ENCODE measurements around the gene LCN15.

LCN15 gene

GRCh38 chr9:136754059-136754572, 10.2 kb downstream of the LCN15 start:
- no peak for DNase-seq

GRCh38 chr9:136753371-136754058, 10.8 kb downstream of the LCN15 start:
- DNase-seq: no peak

GRCh38 chr9:136751814-136752213, 12.5 kb downstream of the LCN15 start:
- DNase-seq: no peak

- no peak for DNase-seq
Observed at GRCh38 chr9:136751244-136751643, 13.1 kb downstream of the LCN15 start.

- no peak for DNase-seq
Observed at GRCh38 chr9:136750526-136750925, 13.8 kb downstream of the LCN15 start.

GRCh38 chr9:136748666-136749611, 15.4 kb downstream of the LCN15 start:
- no peak for DNase-seq

- no peak for DNase-seq
Observed at GRCh38 chr9:136748201-136748600, 16.1 kb downstream of the LCN15 start, which contains the start of gene LCN6. Gene LCN6 (minus strand): TSS chr9:136748525. CDS start chr9:136748483, 42 bp downstream.

GRCh38 chr9:136747161-136748060, 16.9 kb downstream of the LCN15 start:
- no peak for DNase-seq

GRCh38 chr9:136746621-136747020, 17.7 kb downstream of the LCN15 start:
- DNase-seq: no peak

GRCh38 chr9:136746155-136746490, 18.2 kb downstream of the LCN15 start:
- DNase-seq: no peak

- DNase-seq: no peak
Observed at GRCh38 chr9:136745389-136746154, 18.7 kb downstream of the LCN15 start.

GRCh38 chr9:136744773-136745172, 19.5 kb downstream of the LCN15 start:
- no peak for DNase-seq

- DNase-seq: no peak
Observed at GRCh38 chr9:136743639-136744211, 20.6 kb downstream of the LCN15 start.

GRCh38 chr9:136742591-136743391, 21.5 kb downstream of the LCN15 start, which contains the start of gene LCN10:
Gene LCN10 (minus strand): TSS chr9:136742940. CDS start chr9:136742903, 37 bp downstream.
- DNase-seq: peak; percentile 45

GRCh38 chr9:136741883-136742571, 22.3 kb downstream of the LCN15 start:
- DNase-seq: no peak

GRCh38 chr9:136740971-136741882, 23.1 kb downstream of the LCN15 start:
- peak; percentile 44 for DNase-seq

- no peak for DNase-seq
Observed at GRCh38 chr9:136740491-136740890, 23.8 kb downstream of the LCN15 start.

GRCh38 chr9:136740069-136740468, 24.2 kb downstream of the LCN15 start:
- DNase-seq: no peak

- DNase-seq: no peak
Observed at GRCh38 chr9:136739509-136739908, 24.8 kb downstream of the LCN15 start.

Data from eye (tissue), 1 donor.